Right lung (tissue), 5 donors: ENCODE measurements around the gene GADL1. TPM values are rescaled to one million over a fixed set of nuclear protein-coding genes. Genes with fewer than 3 reads are reported as not detected.
A peak's percentile ranks its signal among the peaks of the same experiment; 100 is the strongest.

Experiments used
- DNase-seq, 2 donors: peaks; one replicate each; pipeline ENCODE4 v3.0.0-alpha.2; 2013
- polyA plus RNA-seq, 5 donors: library from polyadenylated mRNA; unstranded; fragments of 120-200 nt; gene quantifications; one replicate each; pipeline versions ENCODE4 v1.2.1 to v1.2.3, GENCODE V29; 2013; ENCODE audit warnings: inconsistent platforms in 1 of 5, low replicate concordance in 1 of 5; ENCODE audit not compliant: insufficient read length in 5 of 5, insufficient read depth in 1 of 5

The GADL1 gene
- polyA plus RNA-seq, 5 donors, result 0.88 to 2.7 (median 1.1) TPM

- no peak for DNase-seq
These were observed 133.7 kb downstream of the GADL1 start for GRCh38 chr3:30760737-30761136.

- DNase-seq, result no peak
These were observed 134.3 kb downstream of the GADL1 start for GRCh38 chr3:30760040-30760695.

GRCh38 chr3:30756218-30756617, 138.2 kb downstream of the GADL1 start:
- DNase-seq, result no peak

GRCh38 chr3:30754426-30754825, 140.0 kb downstream of the GADL1 start:
- DNase-seq, result no peak

- no peak for DNase-seq
These were observed 140.7 kb downstream of the GADL1 start for GRCh38 chr3:30753766-30754165.

- no peak for DNase-seq
These were observed 141.5 kb downstream of the GADL1 start for GRCh38 chr3:30752970-30753369.

- DNase-seq, result no peak
These were observed 142.0 kb downstream of the GADL1 start for GRCh38 chr3:30752491-30752890.

GRCh38 chr3:30751610-30752299, 142.7 kb downstream of the GADL1 start:
- DNase-seq, result peak in 1 of 2 donors; percentile 45

- no peak for DNase-seq
These were observed 143.5 kb downstream of the GADL1 start for GRCh38 chr3:30750967-30751366.

GRCh38 chr3:30749230-30749629, 145.2 kb downstream of the GADL1 start:
- DNase-seq, result no peak

- DNase-seq, result no peak
These were observed 146.6 kb downstream of the GADL1 start for GRCh38 chr3:30747771-30748281.

GRCh38 chr3:30743641-30744317, 150.7 kb downstream of the GADL1 start:
- no peak for DNase-seq

- no peak for DNase-seq
These were observed 151.5 kb downstream of the GADL1 start for GRCh38 chr3:30742796-30743619.

GRCh38 chr3:30741889-30742288, 152.6 kb downstream of the GADL1 start:
- no peak for DNase-seq

- no peak for DNase-seq
These were observed 155.9 kb downstream of the GADL1 start for GRCh38 chr3:30738605-30739004.

- DNase-seq, result no peak
These were observed 156.5 kb downstream of the GADL1 start for GRCh38 chr3:30737743-30738499.

GRCh38 chr3:30733696-30734095, 160.8 kb downstream of the GADL1 start:
- no peak for DNase-seq

GRCh38 chr3:30733209-30733608, 161.3 kb downstream of the GADL1 start:
- DNase-seq, result no peak

GRCh38 chr3:30730967-30731366, 163.5 kb downstream of the GADL1 start:
- no peak for DNase-seq

- DNase-seq, result no peak
These were observed 164.5 kb downstream of the GADL1 start for GRCh38 chr3:30729936-30730335.

- DNase-seq, result no peak
These were observed 164.9 kb downstream of the GADL1 start for GRCh38 chr3:30729512-30729911.
